GM20431 (cell line): ENCODE data around the gene RANBP2.
"Not testable (repeated sequence)": the region's sequence is repeated elsewhere in the genome, so short reads cannot be mapped to it uniquely, and the experiment has no call there.

Experiments
- in situ Hi-C: fragments of 300-500 bp; cut with MseI, MboI; formaldehyde crosslinking; loops from one replicate; pipeline ENCODE4 v1.15.0; 2020; ENCODE audit warnings: low sequenced_read_pairs; ENCODE audit not compliant: unreplicated experiment

The RANBP2 gene

DNA sequence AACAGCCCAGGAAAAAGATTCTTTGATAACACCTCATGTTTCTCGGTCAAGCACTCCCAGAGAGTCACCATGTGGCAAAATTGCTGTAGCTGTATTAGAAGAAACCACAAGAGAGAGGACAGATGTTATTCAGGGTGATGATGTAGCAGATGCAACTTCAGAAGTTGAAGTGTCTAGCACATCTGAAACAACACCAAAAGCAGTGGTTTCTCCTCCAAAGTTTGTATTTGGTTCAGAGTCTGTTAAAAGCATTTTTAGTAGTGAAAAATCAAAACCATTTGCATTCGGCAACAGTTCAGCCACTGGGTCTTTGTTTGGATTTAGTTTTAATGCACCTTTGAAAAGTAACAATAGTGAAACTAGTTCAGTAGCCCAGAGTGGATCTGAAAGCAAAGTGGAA, 48.6 kb downstream of the RANBP2 start:
- in situ Hi-C loops = not testable (repeated sequence)

GRCh38 chr2:108776475-108776874, 57.2 kb downstream of the RANBP2 start:
- in situ Hi-C loops = no loop called here

- in situ Hi-C loops = no loop called here
Measured at GRCh38 chr2:108778857-108779256, 59.6 kb downstream of the RANBP2 start.

GRCh38 chr2:108786008-108786353, 66.7 kb downstream of the RANBP2 start:
- in situ Hi-C loops = no loop called here

DNA sequence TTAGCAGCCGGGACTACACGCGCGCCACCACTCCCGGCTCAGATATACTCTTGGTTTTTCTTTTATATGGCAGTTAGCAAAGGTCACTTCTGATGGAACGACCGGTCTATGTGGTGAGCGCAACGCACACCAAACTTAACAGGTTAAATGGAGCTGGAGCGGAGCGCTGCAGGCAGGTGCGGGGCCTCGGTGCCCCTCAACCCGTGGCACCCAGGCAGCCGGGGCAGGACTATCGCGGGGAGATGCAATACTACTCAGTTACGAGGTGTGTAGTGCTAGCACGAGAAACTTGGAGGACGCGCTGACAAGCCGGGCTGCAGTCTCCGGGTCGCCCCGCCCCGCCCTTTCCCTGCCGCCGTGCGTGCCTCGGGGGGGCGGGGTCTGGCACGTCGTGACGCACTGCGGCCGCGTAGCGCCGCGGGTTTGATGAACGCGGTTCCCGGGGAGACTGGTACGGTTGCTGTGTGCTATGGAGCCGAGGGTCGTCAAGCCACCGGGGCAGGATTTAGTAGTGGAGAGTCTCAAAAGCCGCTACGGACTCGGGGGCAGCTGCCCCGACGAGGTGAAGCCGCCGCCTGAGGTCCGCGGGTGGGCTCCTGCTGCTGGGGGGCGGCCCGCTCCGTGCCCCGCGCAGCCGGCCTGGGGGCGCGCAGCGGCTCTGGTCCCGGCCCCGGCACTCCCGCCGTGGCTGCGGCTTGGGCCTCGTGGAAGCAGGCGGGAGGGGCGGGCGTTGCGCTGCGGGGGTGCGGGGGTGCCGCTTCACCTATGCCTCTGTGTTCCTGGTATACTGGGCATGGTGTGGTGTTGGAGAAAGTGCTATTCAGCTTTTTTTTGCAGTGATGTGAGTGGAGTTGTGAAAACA, 67.3 kb downstream of the RANBP2 start, which contains the start of gene CCDC138:
Gene CCDC138 (plus strand): TSS at position 418 of the 862 bp plus-strand sequence. CDS start 52 bp downstream, at position 470.
- in situ Hi-C loops = no loop called here

GRCh38 chr2:108787216-108787541, 67.9 kb downstream of the RANBP2 start:
- in situ Hi-C loops = no loop called here

GRCh38 chr2:108803045-108803736, 83.9 kb downstream of the RANBP2 start:
- in situ Hi-C loops = no loop called here

GRCh38 chr2:108805032-108805431, 85.8 kb downstream of the RANBP2 start:
- in situ Hi-C loops = no loop called here

DNA sequence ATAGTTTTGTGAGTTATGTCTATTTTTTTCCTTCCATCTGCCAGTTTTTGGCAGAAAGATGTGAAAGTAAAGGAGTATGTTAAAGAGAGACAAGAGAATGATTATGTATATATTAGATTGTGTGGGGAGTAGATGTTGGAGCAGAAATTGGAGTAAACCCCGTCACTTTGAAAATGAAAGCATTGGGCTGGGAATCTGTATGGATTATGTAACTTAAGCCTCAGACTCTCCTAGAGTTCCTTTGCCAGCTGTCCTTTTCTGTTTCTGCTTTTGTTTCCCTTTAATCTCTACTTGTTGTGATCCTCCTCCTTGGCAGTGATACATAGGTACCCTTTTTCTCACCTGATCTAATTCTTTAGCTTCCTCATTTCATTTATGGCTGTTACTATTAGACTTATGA, 86.5 kb downstream of the RANBP2 start:
- in situ Hi-C loops = no loop called here

GRCh38 chr2:108806371-108807113, 87.3 kb downstream of the RANBP2 start:
- in situ Hi-C loops = no loop called here

DNA sequence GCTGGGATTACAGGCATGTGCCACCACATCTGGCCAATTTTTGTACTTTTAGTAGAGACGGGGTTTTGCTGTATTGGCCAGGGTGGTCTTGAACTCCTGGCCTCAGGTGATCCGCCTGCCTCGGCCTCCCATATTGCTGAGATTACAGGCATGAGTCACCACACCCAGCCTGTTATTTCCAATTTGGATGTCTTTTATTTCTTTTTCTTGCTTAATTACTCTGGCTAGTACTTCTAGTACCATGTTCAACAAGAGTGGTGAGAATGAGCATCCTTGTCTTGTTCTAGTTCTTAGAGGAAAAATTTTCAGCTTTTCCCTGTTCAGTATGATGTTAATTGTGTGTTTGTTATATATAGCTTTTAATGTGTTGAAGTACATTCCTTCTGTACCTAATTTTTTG, 90.7 kb downstream of the RANBP2 start:
- in situ Hi-C loops = no loop called here

DNA sequence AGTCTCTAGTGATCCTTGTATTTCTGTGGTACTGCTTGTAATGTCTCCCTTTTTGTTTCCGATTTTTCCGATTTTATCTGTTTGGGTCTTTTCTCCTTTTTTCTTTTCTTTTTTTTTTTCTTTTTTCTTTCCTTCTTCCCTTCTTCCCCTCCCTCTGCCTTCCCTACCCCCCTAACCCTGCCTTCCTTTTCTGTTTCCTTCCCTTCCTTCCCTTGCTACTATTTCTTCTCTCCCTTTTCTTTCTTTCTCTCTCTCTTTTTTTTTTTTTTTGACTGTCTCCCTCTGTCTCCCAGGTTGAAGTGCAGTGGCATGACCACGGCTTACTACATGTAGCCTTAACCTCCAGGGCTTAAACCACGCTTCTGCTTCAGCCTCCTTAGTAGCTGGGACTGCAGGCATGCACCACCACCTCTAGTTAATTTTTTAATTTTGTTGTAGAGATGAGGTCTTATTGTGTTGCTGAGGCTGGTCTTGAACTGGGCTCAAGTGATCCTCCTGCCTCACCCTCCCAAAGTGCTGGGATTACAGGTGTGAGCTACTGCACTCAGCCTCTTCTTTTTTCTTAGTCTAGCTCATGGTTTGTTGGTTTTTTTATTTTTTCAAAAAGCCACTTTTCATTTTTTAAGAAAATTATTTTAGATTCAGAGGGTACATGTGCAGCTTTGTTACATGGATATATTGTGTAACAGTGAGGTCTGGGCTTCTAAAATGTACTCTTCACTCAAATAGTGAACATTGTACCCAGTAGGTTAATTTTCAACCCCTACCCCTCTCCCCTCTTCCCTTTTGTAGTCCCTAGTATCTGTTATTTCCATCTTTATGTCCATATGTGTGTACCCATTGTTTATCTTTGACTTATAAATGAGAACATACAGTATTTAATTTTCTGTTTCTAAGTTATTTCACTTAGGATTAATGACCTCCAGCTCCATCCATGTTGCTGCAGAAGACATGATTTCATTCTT, 92.0 kb downstream of the RANBP2 start:
- in situ Hi-C loops = no loop called here

DNA sequence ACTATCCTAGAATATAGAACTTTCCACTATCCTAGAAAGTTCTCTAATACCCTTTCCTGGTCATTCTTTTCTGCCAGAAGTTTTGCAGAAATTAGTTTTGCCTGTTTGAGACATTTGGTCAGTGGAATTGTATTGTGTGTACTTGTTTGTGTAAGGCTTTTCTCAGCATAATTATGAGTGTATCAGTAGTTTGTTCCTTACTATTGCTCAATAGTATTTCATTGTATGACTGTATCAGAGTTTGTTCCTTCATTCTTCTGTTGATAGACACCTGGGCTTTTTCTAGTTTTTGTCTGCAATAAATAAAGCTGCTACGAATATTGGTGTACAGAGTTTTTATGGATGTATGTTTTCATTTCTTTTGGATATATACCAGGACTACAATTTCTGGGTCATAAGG, 94.5 kb downstream of the RANBP2 start:
- in situ Hi-C loops = no loop called here

DNA sequence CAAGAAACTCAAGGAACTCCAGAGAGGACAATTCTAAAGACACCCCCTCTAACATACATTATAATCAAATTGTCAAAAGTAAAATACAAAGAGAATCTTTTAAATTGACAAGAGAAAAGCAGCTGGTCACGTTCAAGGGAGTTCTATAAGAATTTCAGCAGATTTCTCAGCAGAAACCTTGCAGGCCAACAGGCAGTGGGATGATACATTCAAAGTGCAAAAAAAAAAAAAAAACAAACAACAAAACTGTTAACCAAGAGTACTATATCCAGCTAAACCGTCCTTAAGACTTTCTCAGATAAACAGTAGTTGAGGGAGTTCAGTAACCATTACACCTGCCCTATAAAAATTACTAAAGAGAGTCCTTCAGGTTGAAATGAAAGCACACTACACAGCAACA, 101.2 kb downstream of the RANBP2 start:
- in situ Hi-C loops = no loop called here

DNA sequence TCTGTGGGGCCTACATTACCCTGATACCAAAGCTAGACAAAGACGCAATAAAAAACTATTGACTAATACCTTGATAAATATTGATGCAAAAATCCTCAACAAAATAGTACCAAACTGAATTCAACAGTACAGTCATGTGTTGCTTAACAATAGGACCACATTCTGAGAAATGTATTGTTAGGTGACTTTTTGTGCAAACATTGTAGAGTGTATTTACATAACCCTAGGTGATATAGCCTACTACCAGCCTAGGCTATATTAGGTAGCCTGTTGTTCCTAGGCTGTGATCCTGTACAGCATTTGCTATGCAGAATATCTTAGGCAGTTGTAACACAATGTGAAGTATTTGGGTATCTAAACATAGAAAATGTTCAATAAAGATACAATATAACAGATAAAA, 104.0 kb downstream of the RANBP2 start:
- in situ Hi-C loops = no loop called here

GRCh38 chr2:108824316-108825070, 105.2 kb downstream of the RANBP2 start:
- in situ Hi-C loops = no loop called here

DNA sequence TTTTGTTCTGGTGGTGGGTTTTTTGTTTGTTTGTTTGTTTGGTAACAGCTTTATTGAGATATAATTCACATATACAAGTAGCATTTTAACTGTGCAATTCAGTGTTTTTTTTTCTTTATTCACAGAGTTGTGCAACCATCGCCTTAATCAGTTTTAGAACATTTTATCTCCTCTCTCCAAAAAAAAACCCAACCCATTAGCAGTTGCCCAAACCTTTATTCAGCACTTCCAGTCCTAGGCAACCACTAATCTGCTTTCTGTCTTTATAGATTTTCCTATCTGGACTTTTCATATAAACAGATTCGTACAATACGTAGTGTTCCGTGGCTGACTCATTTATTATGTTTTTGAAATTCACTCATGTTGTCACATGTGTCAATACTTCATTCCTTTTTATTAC, 106.0 kb downstream of the RANBP2 start:
- in situ Hi-C loops = no loop called here

GRCh38 chr2:108825736-108826135, 106.5 kb downstream of the RANBP2 start:
- in situ Hi-C loops = no loop called here
